Fibroblast of skin of right quadriceps (primary cell): Measurements from ENCODE around the gene LCT.
"Not testable (repeated sequence)": the region's sequence is repeated elsewhere in the genome, so short reads cannot be mapped to it uniquely, and the experiment has no call there.

ENCODE experiments used
- DNase-seq: peaks from one replicate; pipeline ENCODE4 v3.0.0-alpha.2; 2013

LCT gene

GRCh38 chr2:135796606-135797005, 40.4 kb downstream of the LCT start:
- no peak for DNase-seq

DNA sequence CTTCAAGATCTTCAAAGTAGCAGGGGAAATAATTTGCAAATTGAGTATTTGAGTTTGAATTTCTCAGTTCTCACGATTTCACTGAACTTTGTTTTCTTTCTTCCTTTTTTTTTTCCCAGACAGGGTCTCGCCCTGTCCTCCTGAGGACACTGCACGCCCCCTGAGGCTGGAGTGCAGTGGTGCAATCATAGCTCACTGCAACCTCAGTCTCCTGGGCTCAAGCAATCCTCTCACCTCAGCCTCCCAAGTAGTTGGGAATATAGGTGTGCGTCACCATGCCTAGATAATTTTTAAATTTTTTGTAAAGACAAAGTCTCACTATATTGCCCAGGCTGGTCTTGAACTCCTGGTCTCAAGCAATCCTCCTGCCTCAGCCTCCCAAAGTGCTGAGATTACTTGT, 41.3 kb downstream of the LCT start:
- DNase-seq = not testable (repeated sequence)

GRCh38 chr2:135792401-135793150, 44.4 kb downstream of the LCT start:
- no peak for DNase-seq

DNA sequence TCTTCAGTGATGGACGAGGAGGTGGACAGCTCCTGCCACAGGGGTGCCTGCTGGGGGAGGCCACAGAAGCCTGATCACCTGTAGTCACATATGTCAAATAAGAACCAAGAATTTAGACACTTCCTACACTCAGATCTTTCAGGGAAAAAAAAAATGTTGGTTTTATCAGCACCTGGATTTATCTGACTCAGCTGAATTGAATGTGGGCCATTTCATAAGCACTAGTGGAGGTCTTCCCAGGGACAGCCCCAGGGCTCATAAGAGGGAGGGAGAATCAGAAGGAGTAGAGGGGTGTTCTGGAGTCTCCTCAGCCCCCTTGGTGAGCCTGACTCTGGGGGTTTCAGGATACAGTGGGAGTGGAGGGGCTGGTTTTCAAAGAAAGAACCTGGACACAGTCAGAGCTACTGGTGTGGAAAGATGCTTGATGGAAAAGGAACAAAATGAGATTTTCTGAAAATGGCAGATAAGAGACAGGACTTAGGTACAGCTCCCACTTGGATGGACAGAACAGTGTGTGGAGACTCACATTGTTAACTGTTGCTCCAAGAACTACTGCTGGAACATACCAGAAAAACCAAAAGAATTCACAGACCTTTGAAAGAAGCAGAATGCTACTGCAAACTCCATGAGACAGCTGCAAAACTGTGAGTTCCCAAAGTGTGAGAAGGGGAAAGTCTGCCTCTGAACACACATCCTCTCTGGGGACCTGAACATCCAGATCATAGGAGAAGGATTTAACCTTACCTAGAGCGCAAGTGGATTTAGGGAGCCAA, 45.4 kb downstream of the LCT start:
- peak; percentile 40 for DNase-seq

DNA sequence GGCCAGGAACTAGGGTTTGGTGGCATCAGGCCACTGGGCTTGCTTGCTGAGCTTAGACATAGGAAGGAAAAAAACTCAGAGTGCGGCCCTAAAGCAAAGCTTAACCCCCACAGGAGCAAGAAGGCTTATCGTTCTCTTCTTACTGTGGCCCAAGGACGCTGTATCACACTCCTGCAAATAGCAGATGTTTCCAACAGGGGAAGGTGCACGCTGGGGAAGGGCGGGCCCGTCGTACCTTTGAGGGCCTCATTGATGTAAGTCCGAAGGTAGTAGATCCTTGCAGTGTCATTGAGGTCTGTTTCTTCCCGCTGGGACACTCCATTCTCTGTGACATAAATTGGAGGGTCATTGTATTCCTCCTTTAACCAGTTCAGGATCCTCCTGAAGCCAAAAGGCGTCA, 46.6 kb downstream of the LCT start:
- no peak for DNase-seq

GRCh38 chr2:135786823-135787222, 50.2 kb downstream of the LCT start:
- peak; percentile 90 for DNase-seq

DNA sequence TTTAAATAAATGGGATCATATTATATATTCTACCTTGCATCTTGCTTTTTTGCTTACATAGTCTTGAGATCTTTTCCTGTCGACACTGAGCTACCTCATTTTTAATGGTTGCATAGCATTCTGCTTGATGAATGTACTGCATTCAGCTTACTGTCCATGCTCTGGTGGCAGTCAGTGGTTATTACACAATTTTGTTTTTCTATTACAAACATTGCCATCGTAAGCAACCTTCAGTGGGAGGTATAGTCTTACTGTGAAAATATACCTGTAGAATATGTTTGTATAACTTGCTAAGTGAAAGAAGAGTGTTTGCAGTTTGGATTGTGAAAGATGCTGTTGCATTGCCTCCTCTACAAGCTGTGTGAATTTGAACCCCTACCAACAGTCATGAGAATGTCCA, 52.0 kb downstream of the LCT start:
- DNase-seq = no peak

GRCh38 chr2:135783439-135783838, 53.5 kb downstream of the LCT start:
- DNase-seq = no peak

DNA sequence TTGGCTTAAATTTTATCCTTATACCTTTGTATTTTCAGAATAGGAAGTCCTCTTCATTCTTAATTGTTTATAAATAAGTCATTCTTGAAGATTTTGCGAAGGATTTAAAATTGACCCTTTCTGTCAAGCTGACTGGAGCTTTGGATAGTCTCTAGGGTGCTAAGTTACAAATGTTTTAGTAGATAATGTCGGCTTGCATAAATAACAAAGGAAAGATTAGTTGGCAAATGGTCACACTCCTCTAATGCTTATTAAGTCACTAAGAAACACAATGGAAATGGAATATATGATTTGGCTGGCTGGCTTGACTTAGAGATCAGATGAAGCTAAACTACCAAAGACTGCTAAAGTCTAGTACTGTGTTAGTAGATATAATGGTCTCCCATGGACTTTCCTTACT, 54.8 kb downstream of the LCT start:
- no peak for DNase-seq

DNA sequence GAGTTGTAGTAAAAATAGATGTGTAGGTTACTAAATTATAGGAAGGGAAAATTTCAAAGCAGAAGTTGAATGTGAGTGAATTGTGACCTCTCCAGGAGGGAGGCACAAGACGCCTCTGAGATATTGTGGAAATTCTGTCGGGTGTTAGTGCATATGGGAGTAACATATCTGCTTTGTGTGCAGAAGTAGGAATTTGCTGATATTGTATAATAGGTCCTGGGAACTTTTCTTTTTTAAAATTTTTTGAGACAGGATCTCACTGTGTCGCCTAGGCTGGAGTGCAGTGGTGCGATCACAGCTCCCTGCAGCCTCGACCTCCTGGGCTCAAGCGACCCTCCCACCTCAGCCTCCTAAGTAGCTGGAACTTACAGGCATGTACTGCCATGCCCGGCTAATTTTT, 60.6 kb downstream of the LCT start:
- DNase-seq = no peak

DNA sequence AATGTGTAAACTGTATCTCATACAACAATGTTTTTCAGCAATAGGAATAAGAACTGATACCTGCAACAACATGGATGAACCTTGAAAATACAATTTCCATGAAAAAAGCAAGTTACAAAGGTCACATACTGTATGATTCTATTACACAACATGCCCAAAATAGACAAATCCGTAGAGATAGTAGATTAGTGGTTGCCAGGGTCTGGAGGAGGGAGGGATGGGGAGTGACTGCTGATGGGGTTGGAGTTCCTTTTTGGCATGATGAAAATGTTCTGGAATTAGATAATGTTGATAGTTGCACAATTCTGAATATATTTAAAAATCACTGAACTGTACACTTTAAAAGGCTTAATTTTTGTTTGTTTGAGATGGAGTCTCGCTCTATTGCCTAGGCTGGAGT, 61.6 kb downstream of the LCT start:
- no peak for DNase-seq

DNA sequence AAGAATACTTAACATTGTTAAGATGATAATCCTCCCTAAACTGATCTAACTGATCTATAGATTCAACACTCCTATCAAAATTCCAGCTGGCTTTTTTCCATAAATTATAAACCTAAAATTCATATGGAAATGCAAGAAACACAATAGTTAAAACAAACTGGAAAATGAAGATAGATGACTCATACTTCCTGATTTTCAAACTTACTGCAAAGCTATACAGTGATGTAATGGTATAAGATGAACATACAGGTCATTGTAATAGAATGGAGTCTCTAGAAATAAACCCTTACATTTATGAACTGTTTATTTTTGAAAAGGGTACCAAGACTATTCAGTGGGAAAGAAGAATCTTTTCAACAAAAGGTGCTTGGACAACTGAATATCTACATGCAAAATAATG, 63.1 kb downstream of the LCT start:
- DNase-seq = peak; percentile 45

- no peak for DNase-seq
Observed at GRCh38 chr2:135773319-135773718, 63.7 kb downstream of the LCT start.

DNA sequence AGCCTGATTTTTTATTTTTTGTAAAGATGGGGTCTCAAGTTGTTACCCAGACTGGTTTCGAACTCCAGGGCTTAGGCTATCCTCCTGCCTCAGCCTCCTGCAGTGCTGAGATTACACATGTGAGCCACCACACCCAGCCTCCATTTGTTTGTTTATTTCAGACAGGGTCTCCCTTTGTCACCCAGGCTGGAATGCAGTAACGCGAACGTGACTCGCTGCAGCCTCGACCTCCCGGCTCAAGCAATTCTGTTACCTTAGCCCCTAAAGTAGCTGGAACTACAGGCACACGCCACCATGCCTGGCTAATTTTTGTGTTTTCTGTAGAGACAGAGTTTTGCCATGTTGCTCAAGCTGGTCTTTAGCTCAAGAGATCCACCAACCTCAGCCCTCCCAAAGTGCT, 68.1 kb downstream of the LCT start:
- no peak for DNase-seq

DNA sequence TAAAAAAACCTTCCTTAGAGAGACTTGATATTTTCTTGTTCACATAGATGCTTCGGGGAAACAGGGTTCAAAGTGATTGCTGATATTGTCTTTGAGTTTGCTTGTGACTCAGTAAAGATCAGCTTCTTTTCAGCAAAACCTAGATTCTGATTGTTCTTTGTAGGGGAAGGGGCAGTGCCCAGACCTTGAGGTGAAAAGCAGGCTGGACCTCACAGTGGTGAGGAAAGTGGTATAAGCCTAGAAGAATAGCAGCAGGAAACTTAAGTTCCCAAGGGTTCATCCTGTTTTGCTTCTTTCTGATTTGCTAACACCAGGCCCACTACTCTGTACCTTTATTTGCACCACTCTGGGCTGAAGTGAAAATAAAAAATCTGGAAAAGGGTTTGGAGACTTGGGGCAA, 74.5 kb downstream of the LCT start:
- DNase-seq = no peak

- DNase-seq = no peak
Observed at GRCh38 chr2:135762022-135762421, 75.0 kb downstream of the LCT start.

DNA sequence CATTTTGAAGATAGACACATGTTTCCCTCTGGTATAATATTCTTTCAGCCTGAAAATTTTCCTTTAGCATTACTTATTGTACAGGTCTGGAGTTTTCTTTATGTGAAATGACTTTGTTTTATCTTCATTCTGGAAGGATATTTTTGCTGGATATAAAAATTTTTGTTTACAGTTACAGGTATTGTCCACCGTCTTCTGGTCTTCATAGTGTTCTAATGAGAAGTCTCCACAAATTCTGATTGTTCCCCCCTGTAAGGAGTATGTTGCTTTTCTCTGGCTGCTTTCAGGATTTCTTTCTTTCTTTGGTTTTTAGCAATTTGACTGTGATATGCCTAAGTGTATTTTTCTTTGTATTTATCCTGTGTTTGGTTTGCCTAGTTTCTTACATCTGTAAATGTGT, 80.3 kb downstream of the LCT start:
- no peak for DNase-seq

- DNase-seq = no peak
Observed at GRCh38 chr2:135755573-135755972, 81.4 kb downstream of the LCT start.

DNA sequence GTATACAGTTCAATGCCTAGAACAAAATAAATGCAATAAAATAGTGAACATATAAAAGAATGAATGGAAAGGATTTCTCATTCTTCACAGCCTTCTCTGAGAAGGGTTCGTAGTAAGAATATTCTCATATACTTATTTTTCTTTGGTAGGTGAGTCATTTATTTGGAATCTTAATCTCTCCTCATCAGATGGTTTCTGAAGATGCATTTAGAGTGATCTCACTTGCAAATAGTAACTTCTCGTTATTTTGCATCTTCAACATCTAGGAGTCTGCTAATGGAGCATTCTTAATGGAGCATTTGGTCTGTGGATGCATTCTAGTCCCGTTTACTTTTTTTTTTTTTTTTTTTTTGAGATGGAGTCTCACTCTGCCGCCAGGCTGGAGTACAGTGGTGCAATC, 91.4 kb downstream of the LCT start:
- DNase-seq = peak; percentile 83

GRCh38 chr2:135744760-135745314, 92.1 kb downstream of the LCT start:
- peak; percentile 27 for DNase-seq

GRCh38 chr2:135743860-135744259, 93.1 kb downstream of the LCT start:
- DNase-seq = no peak

- peak; percentile 47 for DNase-seq
Observed at GRCh38 chr2:135742325-135742757, 94.6 kb downstream of the LCT start.

DNA sequence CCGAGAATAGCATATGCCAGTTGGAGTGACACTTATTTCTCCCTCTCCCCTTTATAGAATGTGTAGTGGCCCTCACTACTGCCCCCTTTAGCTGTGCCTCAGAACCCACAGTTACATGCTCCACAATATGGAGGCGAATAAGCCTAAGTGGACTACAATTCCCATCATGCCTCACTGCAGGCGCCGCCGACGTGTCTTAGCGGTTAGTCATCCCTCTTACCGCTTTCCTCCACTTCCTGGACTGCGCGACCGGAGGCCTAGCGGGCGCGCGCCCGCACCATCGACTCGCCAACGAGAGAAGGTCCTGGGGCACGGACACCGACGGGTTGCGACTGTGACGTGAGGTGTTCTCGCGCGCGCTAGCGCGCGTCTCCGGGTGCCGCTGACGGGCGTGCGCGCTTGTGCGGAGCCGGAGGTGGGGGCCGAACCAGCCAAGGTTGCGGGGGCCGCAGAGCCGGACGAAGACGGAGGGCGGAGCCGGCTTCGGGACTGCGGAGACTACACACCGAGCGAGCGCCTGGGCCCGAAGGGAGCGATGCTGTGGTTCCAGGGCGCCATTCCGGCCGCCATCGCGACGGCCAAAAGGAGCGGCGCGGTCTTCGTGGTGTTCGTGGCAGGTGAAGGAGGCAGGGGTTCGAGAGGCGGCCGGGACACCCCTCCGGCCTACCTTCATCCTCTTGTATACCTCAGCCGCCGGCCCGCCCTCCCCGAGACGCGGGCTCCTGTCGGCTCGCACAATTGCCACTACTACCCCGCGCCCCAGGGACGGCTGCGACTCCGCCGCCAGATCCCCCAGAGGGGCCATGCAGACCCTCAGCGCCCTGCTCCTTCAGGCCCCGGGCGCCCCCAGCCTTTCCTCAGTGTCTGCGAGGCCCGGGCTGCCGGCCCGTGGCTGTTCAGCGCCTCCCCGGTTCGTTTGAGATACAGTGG, 95.3 kb downstream of the LCT start, which contains the start of gene UBXN4:
TSS of gene UBXN4 (plus strand) at position 461 of the 930 bp plus-strand sequence. CDS start at position 536, 75 bp downstream.
- DNase-seq = peak; percentile 99
